Measurements from ENCODE around the gene CWC25. TPM values are rescaled to one million over a fixed set of nuclear protein-coding genes. Genes with fewer than 3 reads are reported as not detected.

Gene CWC25
- total RNA-seq, 2 donors from 2014 or later = 15.0 to 39.2 TPM

- DNase-seq = no peak
- peaks cover 0 to 29% of the 10 kb centered on the region in 2 donors for H3K36me3 ChIP-seq (replicated peaks in 1 of 2; ENCODE audit: insufficient read depth in 1 of 2, low read depth in 2 of 2)
- H3K9me3 ChIP-seq = no peaks in the 10 kb centered on the region
- TF ChIP-seq POLR2A (IDR thresholded peaks at IDR 0.05) (no peak), CTCF (IDR thresholded peaks at IDR 0.05) (no peak)
- 38 to 56% methylated on average over 6 of the region's 6 CpGs for WGBS, 2 donors
- no peak for ATAC-seq
- no peaks in the 10 kb centered on the region for H3K4me1 ChIP-seq
- intact Hi-C loops (cut with DNase I) = no loop called here
- H3K4me3 ChIP-seq = no peak overlapping the region
- H3K27me3 ChIP-seq = no peaks in the 10 kb centered on the region
- H3K27ac ChIP-seq = no peak overlapping the region
Measured at GRCh38 chr17:38768417-38768816, 56.7 kb downstream of the CWC25 start.

GRCh38 chr17:38766341-38766740 is 58.8 kb downstream of the CWC25 start:
- no peak for TF ChIP-seq POLR2A (IDR thresholded peaks at IDR 0.05)
- TF ChIP-seq CTCF (IDR thresholded peaks at IDR 0.05) = no peak
- intact Hi-C loops (cut with DNase I) = no loop called here
- H3K9me3 ChIP-seq = no peaks in the 10 kb centered on the region

GRCh38 chr17:38762231-38762630 is 62.9 kb downstream of the CWC25 start:
- no peak for DNase-seq
- H3K27me3 ChIP-seq = no peaks in the 10 kb centered on the region
- no peak for ATAC-seq
- no peak overlapping the region for H3K27ac ChIP-seq
- H3K4me3 ChIP-seq = no peak overlapping the region
- TF ChIP-seq POLR2A (IDR thresholded peaks at IDR 0.05) (no peak), CTCF (IDR thresholded peaks at IDR 0.05) (no peak)
- no peaks in the 10 kb centered on the region for H3K4me1 ChIP-seq
- peaks cover 0 to 44% of the 10 kb centered on the region in 2 donors for H3K36me3 ChIP-seq (replicated peaks in 1 of 2; ENCODE audit: insufficient read depth in 1 of 2, low read depth in 2 of 2)
- WGBS, 2 donors = 70 to 78% methylated on average over 3 of the region's 3 CpGs
- intact Hi-C loops (cut with DNase I) = no loop called here
- no peaks in the 10 kb centered on the region for H3K9me3 ChIP-seq

More at GRCh38 chr17:38766341-38766740, 58.8 kb downstream of the CWC25 start:
- Histone ChIP-seq H3K4me1 (no peaks in the 10 kb centered on the region), H3K36me3 (replicated peaks in 1 of 2; ENCODE audit: insufficient read depth in 1 of 2, low read depth in 2 of 2) (peaks cover 0 to 29% of the 10 kb centered on the region in 2 donors), H3K27ac (no peak overlapping the region), H3K27me3 (no peaks in the 10 kb centered on the region), H3K4me3 (no peak overlapping the region)
- 89 to 91% methylated on average over 5 of the region's 5 CpGs for WGBS, 2 donors
- no peak for ATAC-seq
- no peak for DNase-seq

- H3K27me3 ChIP-seq = no peaks in the 10 kb centered on the region
- WGBS, 2 donors = 86 to 87% methylated on average over 4 of the region's 4 CpGs
- H3K4me1 ChIP-seq = no peaks in the 10 kb centered on the region
- TF ChIP-seq CTCF (IDR thresholded peaks at IDR 0.05) (no peak), POLR2A (IDR thresholded peaks at IDR 0.05) (no peak)
- H3K9me3 ChIP-seq = no peaks in the 10 kb centered on the region
- DNase-seq (no peak), ATAC-seq (no peak)
- peaks cover 0 to 45% of the 10 kb centered on the region in 2 donors for H3K36me3 ChIP-seq (replicated peaks in 1 of 2; ENCODE audit: insufficient read depth in 1 of 2, low read depth in 2 of 2)
- no peak overlapping the region for H3K4me3 ChIP-seq
- H3K27ac ChIP-seq = no peak overlapping the region
- intact Hi-C loops (cut with DNase I) = no loop called here
Measured at GRCh38 chr17:38761612-38762011, 63.5 kb downstream of the CWC25 start.

DNA sequence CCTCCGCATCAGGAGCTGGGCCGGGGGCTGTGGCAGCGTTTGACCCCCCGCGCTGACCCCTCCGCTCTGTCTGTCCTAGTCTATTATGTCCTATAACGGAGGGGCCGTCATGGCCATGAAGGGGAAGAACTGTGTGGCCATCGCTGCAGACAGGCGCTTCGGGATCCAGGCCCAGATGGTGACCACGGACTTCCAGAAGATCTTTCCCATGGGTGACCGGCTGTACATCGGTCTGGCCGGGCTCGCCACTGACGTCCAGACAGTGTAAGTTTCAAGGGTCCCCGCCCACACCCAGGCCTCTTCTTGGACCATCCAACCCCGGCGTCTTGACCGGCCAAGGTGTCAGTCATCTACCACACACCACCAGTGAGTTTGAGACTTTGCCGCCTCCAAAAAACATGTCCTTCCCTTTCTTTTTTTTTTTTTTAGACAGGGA is 72.0 kb downstream of the CWC25 start:
- no peaks in the 10 kb centered on the region for H3K9me3 ChIP-seq
- 2 to 15% methylated on average over 9 to 22 of the region's 22 CpGs for WGBS, 2 donors
- peaks cover 7 to 13% of the 10 kb centered on the region in 2 donors for H3K36me3 ChIP-seq (replicated peaks in 1 of 2; ENCODE audit: insufficient read depth in 1 of 2, low read depth in 2 of 2)
- peaks cover 58% of the 10 kb centered on the region for H3K4me1 ChIP-seq
- peak overlapping the region; percentile 28 to 89 (median 84) for H3K27ac ChIP-seq
- peak in 1 of 4 donors; percentile 26 for DNase-seq
- no peaks in the 10 kb centered on the region for H3K27me3 ChIP-seq
- ATAC-seq = no peak
- intact Hi-C loops (cut with DNase I) = no loop called here
- peak overlapping the region; percentile 66 to 86 for H3K4me3 ChIP-seq
- TF ChIP-seq CTCF (IDR thresholded peaks at IDR 0.05) = no peak
- no peak for TF ChIP-seq POLR2A (IDR thresholded peaks at IDR 0.05)

All from body of pancreas (tissue), 4 donors.